Measurements from ENCODE around the gene IFIH1. TPM values are rescaled to one million over a fixed set of nuclear protein-coding genes. Genes with fewer than 3 reads are reported as not detected.
A peak's percentile ranks its signal among the peaks of the same experiment; 100 is the strongest.

Gene IFIH1
- total RNA-seq, 1 donor from 2014 or later: 11.8 TPM

DNA sequence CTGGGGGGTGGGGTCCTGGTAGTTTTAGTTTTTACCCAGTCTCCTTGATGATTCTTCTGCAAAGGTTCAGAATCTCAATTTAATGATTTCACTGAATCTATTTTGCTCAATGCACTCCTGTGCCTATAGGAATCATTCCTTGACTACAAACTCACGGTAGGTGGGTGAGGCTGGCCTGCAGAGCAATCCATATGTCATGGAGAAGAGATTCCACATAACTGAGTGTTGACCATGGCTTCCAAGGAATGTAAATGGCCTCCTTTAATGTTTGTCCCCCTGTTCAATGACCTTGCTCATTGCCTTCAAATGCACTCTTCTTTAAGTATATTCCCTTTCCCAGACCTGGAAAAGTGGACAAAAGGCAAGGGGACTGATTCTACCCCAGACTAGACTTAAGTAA is 87.7 kb downstream of the IFIH1 start:
- peaks cover 0 to 4% of the 10 kb centered on the region in 2 donors for H3K4me1 ChIP-seq
- H3K27me3 ChIP-seq: no peaks in the 10 kb centered on the region
- no peak for DNase-seq (ENCODE audit: low spot score in 2 of 2)
- H3K4me3 ChIP-seq: no peak overlapping the region
- TF ChIP-seq, protein P1, sequence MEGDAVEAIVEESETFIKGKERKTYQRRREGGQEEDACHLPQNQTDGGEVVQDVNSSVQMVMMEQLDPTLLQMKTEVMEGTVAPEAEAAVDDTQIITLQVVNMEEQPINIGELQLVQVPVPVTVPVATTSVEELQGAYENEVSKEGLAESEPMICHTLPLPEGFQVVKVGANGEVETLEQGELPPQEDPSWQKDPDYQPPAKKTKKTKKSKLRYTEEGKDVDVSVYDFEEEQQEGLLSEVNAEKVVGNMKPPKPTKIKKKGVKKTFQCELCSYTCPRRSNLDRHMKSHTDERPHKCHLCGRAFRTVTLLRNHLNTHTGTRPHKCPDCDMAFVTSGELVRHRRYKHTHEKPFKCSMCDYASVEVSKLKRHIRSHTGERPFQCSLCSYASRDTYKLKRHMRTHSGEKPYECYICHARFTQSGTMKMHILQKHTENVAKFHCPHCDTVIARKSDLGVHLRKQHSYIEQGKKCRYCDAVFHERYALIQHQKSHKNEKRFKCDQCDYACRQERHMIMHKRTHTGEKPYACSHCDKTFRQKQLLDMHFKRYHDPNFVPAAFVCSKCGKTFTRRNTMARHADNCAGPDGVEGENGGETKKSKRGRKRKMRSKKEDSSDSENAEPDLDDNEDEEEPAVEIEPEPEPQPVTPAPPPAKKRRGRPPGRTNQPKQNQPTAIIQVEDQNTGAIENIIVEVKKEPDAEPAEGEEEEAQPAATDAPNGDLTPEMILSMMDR (IDR thresholded peaks at IDR 0.05): no peak
- no peak overlapping the region for H3K27ac ChIP-seq
- H3K36me3 ChIP-seq: no peaks in the 10 kb centered on the region
- intact Hi-C loops (cut with DNase I): no loop called here
- no peaks in the 10 kb centered on the region for H3K9me3 ChIP-seq

DNA sequence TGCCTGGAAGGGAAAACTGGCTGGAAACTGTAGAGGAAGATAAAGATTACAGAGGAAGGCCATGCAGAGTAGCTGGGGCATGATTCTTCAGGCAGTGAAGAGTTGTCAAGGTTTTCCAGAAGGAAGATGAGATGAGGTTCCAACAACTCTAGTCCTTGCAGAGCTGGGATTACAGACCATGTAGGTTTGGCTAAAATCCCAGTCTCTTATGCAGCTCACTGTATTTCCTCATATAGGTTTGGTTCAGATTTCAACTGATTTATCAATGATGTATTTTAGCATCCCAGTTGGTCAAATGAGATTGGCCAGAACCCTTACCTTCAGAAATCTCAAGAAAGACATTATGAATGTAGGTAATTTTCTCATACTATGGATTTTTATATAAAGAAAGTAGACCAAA is 91.6 kb downstream of the IFIH1 start:
- no peak for DNase-seq (ENCODE audit: low spot score in 2 of 2)
- intact Hi-C loops (cut with DNase I): no loop called here
- no peak overlapping the region for H3K27ac ChIP-seq
- no peaks in the 10 kb centered on the region for H3K4me1 ChIP-seq
- H3K9me3 ChIP-seq: no peaks in the 10 kb centered on the region
- TF ChIP-seq, protein P1 (IDR thresholded peaks at IDR 0.05): no peak
- no peak overlapping the region for H3K4me3 ChIP-seq
- no peaks in the 10 kb centered on the region for H3K27me3 ChIP-seq
- H3K36me3 ChIP-seq: no peaks in the 10 kb centered on the region

DNA sequence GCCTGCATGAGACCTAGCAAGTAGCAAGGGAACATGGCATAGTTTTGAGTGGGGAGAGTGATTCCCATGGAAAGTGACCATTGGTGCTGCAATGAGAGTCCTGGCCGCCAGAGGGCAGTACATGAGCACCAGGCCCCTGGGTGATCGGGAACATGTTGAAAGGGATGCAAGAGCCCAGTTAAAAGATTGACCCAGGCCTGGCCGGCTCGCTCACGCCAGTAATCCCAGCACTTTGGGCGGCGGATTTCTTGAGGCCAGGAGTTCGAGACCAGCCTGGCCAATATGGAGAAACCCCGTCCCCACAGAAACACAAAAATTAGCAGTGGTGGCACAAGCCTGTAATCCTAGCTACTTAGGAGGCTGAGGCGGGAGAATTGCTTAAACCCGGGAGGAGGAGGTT is 97.4 kb downstream of the IFIH1 start:
- peak; percentile 28 to 88 for DNase-seq (ENCODE audit: low spot score in 2 of 2)
- Histone ChIP-seq H3K9me3 (no peaks in the 10 kb centered on the region), H3K27ac (no peak overlapping the region)

DNA sequence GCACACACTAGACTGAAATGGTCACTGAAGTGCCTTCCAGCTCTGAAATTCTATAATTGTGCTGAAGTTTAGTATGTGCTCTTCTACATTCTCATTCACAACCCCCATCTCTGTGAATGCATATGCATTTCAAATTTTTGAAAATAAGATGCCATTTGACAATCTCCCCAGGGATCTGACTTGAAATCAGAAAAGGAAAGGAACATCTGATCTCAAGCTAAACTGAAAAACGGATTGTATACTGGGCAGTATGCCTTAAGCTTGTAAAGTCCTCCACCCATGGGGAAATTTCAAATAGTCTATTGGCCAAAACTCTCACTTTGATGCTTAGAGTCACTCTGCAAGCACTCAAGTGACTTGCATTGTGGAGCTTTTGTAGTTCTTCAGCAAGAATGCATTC is 98.1 kb downstream of the IFIH1 start:
- Histone ChIP-seq H3K27me3 (no peaks in the 10 kb centered on the region), H3K36me3 (no peaks in the 10 kb centered on the region), H3K4me3 (no peak overlapping the region), H3K4me1 (no peaks in the 10 kb centered on the region), H3K9me3 (no peaks in the 10 kb centered on the region), H3K27ac (no peak overlapping the region)
- no peak for DNase-seq (ENCODE audit: low spot score in 2 of 2)
- TF ChIP-seq, protein P1 (IDR thresholded peaks at IDR 0.05): no peak
- intact Hi-C loops (cut with DNase I): loop anchor here (5.0 kb wide), 1 partner anchor 37 kb away; no protein-coding TSS in a partner anchor

More for the DNA sequence above, 97.4 kb downstream of the IFIH1 start:
- H3K4me1 ChIP-seq: no peaks in the 10 kb centered on the region
- no peak overlapping the region for H3K4me3 ChIP-seq
- H3K27me3 ChIP-seq: no peaks in the 10 kb centered on the region
- H3K36me3 ChIP-seq: no peaks in the 10 kb centered on the region
- TF ChIP-seq, protein P1 (IDR thresholded peaks at IDR 0.05): peak; percentile 74 to 88 (median 85)
- intact Hi-C loops (cut with DNase I): loop anchor here (1.0 to 5.0 kb wide), 2 partner anchors 36 to 77 kb away; no protein-coding TSS in a partner anchor

DNA sequence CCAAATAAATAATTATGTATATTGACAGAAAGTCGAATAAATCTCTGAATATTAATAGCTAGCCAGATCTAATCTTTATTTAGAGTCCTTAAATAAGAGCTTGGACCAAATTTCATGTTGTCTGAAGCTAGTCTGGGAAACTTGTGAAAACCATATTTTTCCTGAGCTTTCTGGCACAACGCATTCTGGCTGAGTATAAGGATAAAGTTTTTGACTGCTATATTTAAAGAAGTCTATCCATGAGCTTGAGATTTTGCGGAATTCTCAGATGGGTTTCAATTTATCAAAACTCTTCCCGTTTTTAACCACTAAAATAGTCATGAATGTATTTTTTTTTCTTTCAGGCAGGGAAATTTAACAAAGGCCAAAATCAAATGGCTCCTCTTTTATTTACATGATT is 99.1 kb downstream of the IFIH1 start:
- TF ChIP-seq, protein P1 (IDR thresholded peaks at IDR 0.05): no peak
- H3K27me3 ChIP-seq: no peaks in the 10 kb centered on the region
- DNase-seq (ENCODE audit: low spot score in 2 of 2): no peak
- intact Hi-C loops (cut with DNase I): no loop called here
- no peaks in the 10 kb centered on the region for H3K9me3 ChIP-seq
- H3K36me3 ChIP-seq: no peaks in the 10 kb centered on the region
- peak overlapping the region in 1 of 2 donors; percentile 22 for H3K27ac ChIP-seq
- H3K4me3 ChIP-seq: no peak overlapping the region
- H3K4me1 ChIP-seq: no peaks in the 10 kb centered on the region

DNA sequence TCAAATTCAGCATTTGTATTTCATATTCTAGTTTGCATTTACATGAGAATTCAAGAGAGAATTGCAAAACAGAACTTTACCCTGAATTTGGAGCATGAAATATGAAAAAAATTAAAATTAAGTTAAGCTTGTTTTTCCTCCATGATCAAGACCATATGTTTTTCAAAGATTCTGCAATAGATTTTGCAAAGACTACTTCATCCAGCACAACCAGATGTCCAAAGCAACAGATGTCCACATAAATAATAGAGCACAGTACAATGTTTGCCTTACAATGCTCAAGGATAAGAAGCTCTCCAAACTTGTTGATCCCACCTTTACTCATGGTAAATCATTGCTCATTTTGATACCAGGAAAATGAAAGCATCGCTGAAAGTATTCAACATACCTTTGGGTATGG is 100.9 kb downstream of the IFIH1 start:
- H3K4me3 ChIP-seq: no peak overlapping the region
- no peaks in the 10 kb centered on the region for H3K4me1 ChIP-seq
- no peak for DNase-seq (ENCODE audit: low spot score in 2 of 2)
- TF ChIP-seq, protein P1 (IDR thresholded peaks at IDR 0.05): no peak
- no peaks in the 10 kb centered on the region for H3K36me3 ChIP-seq
- no peak overlapping the region for H3K27ac ChIP-seq
- intact Hi-C loops (cut with DNase I): no loop called here
- H3K27me3 ChIP-seq: no peaks in the 10 kb centered on the region
- no peaks in the 10 kb centered on the region for H3K9me3 ChIP-seq

Data from ascending aorta (tissue), 2 donors.